ENCODE data around the gene VMP1. TPM values are rescaled to one million over a fixed set of nuclear protein-coding genes. Genes with fewer than 3 reads are reported as not detected.

Gene VMP1
- total and polyA plus RNA-seq, 2 of the 13 experiments (the other 11 are each of a cell fraction or from before 2014, with no cell fraction given) = 186 to 271 TPM

DNA sequence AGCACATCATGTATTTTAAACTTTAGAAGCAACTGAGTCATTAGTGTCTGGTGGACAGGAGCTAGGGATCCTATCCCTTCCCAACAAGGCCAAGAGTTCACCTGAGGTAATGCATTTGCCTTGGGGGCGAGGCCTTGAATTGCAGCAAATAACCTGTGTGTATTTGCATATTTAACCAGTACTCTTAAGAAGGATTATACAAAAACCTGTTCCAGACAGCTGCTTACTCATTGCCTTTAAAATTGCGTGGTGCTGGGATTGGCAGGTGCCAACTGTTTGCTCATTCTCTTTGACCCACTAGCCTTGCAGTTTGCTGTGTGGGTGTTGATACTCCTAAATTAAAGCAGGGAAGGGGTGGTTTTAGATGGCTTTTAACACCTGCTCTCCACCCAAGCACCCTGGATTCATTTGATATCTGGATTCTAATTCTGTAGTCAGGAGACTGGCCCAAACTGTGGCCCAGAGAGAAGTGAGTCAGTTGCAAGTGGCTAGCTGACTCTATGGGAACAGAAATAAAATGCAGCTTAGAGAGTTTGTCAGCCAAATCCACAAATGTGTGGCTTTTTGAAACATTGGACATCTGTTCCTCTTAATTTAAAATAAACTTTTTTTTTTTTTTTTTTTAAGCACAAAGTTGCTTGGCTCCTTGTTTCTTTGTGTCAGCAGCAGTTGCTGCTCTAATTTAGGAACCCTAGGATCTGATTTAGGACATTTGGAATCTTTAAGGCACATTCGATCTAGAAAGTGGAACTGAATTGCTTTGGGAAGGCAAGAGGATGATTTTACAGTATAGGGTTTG lies 138.3 kb downstream of the VMP1 start:
- TSS peak; percentile 92 for BruUV-seq (replicated peaks)
- POLR2A ChIA-PET = interaction anchor here (0.7 to 20.0 kb wide), 16 partner anchors 8 to 226 kb away, joined by 3 to 501 read pairs (median 6); partner anchors contain the start of genes CLTC, PTRH2, RPS6KB1 and TUBD1
- H3K36me3 ChIP-seq (replicated peaks in 1 of 2; ENCODE audit: control insufficient read depth in 1 of 2, insufficient read depth in 2 of 2, low read length in 2 of 2) = peaks cover 0 to 4% of the 10 kb centered on the region in 2 experiments; a peak in 2 of 5 replicates
- in situ Hi-C loops (cut with HindIII; ENCODE audit: extremely low pct_ligation_motif_present, low pct_unique_long_range_greater_than_20kb) = no loop called here
- peaks cover 9% of the 10 kb centered on the region for H3K79me2 ChIP-seq (ENCODE audit: insufficient read depth, low read length)
- H4K20me1 ChIP-seq (ENCODE audit: insufficient read depth, low read length) = peaks cover 8% of the 10 kb centered on the region
- H3K4me1 ChIP-seq (ENCODE audit: insufficient read depth, low read length) = peaks cover 97% of the 10 kb centered on the region
- H2AFZ ChIP-seq (ENCODE audit: low read length) = no peak overlapping the region
- H3K9me3 ChIP-seq (ENCODE audit: low read length) = no peaks in the 10 kb centered on the region
- no peaks in the 10 kb centered on the region; a peak in 1 of 5 replicates for H3K27me3 ChIP-seq (ENCODE audit: control insufficient read depth in 1 of 2, insufficient read depth in 2 of 2, low read length in 2 of 2)
- ATAC-seq (peak; percentile 0), DNase-seq (ENCODE audit: low spot score) (peak; percentile 89), FAIRE-seq (no peak)
- peak overlapping the region; percentile 98 for H3K27ac ChIP-seq (ENCODE audit: extremely low read length, insufficient read depth, low read length)
- 0% methylated on average over 3 of the region's 3 CpGs for WGBS (ENCODE audit: low lambda C conversion rate)
- peak overlapping the region; percentile 7 to 54 (median 13); a peak in 3 of 6 replicates for H3K4me3 ChIP-seq (replicated peaks in 1 of 3; ENCODE audit: insufficient read depth in 1 of 3, low read depth in 2 of 3, low read length in 3 of 3)
- CTCF ChIA-PET (ENCODE audit: low intra/inter-chr PET ratio, low total read pairs) = no interaction called here
- intact Hi-C loops (cut with micrococcal nuclease; ENCODE audit: unreplicated experiment) = loop anchor here (5.0 kb wide), 1 partner anchor 47 kb away; the partner anchor contains the start of genes RPS6KB1 and TUBD1
- peak overlapping the region; percentile 78 for H3K9ac ChIP-seq (ENCODE audit: insufficient read depth, low read depth, low read length)
- peak overlapping the region; percentile 80 for H3K4me2 ChIP-seq (ENCODE audit: low read depth, low read length)
- TF ChIP-seq MED1 (CRISPR knock-in tag; IDR thresholded peaks at IDR 0.05) (peak; percentile 93), ZNF878 (CRISPR knock-in tag; IDR thresholded peaks at IDR 0.05) (peak; percentile 86; the same call in 1 of the 2 replicates), ZFP41 (CRISPR knock-in tag; IDR thresholded peaks at IDR 0.05; ENCODE audit: borderline replicate concordance) (no peak), SOX13 (IDR thresholded peaks at IDR 0.05) (peak; percentile 56; the same call in 1 of the 2 replicates), SOX13 (CRISPR knock-in tag; conservative IDR thresholded peaks at IDR 0.05 in 1 of 2, IDR thresholded peaks at IDR 0.05 in 1 of 2) (peak in 1 of 2 experiments; percentile 62; a peak in 1 of 4 replicates), HMG20A (CRISPR knock-in tag; IDR thresholded peaks at IDR 0.05; ENCODE audit: borderline replicate concordance) (peak; percentile 57; the same call in 1 of the 2 replicates), RBM22 (optimal IDR thresholded peaks at IDR 0.05; ENCODE audit: low read length) (peak; percentile 94), SMYD3 (CRISPR knock-in tag; IDR thresholded peaks at IDR 0.05) (0 out of 2 replicates have a peak, but pooled peaks have one; percentile 7), MAFF (IDR thresholded peaks at IDR 0.05; ENCODE audit: low read depth, low read length) (0 out of 2 replicates have a peak, but pooled peaks have one; percentile 24)
- TF ChIP-seq, protein P1, sequence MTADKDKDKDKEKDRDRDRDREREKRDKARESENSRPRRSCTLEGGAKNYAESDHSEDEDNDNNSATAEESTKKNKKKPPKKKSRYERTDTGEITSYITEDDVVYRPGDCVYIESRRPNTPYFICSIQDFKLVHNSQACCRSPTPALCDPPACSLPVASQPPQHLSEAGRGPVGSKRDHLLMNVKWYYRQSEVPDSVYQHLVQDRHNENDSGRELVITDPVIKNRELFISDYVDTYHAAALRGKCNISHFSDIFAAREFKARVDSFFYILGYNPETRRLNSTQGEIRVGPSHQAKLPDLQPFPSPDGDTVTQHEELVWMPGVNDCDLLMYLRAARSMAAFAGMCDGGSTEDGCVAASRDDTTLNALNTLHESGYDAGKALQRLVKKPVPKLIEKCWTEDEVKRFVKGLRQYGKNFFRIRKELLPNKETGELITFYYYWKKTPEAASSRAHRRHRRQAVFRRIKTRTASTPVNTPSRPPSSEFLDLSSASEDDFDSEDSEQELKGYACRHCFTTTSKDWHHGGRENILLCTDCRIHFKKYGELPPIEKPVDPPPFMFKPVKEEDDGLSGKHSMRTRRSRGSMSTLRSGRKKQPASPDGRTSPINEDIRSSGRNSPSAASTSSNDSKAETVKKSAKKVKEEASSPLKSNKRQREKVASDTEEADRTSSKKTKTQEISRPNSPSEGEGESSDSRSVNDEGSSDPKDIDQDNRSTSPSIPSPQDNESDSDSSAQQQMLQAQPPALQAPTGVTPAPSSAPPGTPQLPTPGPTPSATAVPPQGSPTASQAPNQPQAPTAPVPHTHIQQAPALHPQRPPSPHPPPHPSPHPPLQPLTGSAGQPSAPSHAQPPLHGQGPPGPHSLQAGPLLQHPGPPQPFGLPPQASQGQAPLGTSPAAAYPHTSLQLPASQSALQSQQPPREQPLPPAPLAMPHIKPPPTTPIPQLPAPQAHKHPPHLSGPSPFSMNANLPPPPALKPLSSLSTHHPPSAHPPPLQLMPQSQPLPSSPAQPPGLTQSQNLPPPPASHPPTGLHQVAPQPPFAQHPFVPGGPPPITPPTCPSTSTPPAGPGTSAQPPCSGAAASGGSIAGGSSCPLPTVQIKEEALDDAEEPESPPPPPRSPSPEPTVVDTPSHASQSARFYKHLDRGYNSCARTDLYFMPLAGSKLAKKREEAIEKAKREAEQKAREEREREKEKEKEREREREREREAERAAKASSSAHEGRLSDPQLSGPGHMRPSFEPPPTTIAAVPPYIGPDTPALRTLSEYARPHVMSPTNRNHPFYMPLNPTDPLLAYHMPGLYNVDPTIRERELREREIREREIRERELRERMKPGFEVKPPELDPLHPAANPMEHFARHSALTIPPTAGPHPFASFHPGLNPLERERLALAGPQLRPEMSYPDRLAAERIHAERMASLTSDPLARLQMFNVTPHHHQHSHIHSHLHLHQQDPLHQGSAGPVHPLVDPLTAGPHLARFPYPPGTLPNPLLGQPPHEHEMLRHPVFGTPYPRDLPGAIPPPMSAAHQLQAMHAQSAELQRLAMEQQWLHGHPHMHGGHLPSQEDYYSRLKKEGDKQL (CRISPR knock-in tag; IDR thresholded peaks at IDR 0.05; ENCODE audit: low read depth) = peak; percentile 38; the same call in 1 of the 2 replicates
- TF ChIP-seq, protein P2, sequence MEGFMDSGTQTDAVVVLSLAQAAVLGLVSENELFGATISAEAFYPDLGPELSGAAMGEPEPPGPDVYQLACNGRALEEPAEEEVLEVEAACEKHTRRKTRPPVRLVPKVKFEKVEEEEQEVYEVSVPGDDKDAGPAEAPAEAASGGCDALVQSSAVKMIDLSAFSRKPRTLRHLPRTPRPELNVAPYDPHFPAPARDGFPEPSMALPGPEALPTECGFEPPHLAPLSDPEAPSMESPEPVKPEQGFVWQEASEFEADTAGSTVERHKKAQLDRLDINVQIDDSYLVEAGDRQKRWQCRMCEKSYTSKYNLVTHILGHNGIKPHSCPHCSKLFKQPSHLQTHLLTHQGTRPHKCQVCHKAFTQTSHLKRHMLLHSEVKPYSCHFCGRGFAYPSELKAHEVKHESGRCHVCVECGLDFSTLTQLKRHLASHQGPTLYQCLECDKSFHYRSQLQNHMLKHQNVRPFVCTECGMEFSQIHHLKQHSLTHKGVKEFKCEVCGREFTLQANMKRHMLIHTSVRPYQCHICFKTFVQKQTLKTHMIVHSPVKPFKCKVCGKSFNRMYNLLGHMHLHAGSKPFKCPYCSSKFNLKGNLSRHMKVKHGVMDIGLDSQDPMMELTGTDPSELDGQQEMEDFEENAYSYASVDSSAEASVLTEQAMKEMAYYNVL (CRISPR knock-in tag; IDR thresholded peaks at IDR 0.05; ENCODE audit: borderline replicate concordance) = 0 out of 2 replicates have a peak, but pooled peaks have one; percentile 37
